NT2/D1 (cell line): Measurements from ENCODE around the gene HTT.

ENCODE experiments used
- DNase-seq: peaks from one replicate; pipeline ENCODE4 v3.0.0-alpha.2; 2011; ENCODE audit warnings: low read depth, low spot score
- H3K27me3 ChIP-seq: 2 replicates; pipeline ENCODE4 v1.6.0; 2011; ENCODE audit warnings: mild to moderate bottlenecking; ENCODE audit not compliant: insufficient read length, insufficient read depth
- H3K36me3 ChIP-seq: 2 replicates; pipeline ENCODE4 v1.6.1; 2011; ENCODE audit warnings: mild to moderate bottlenecking, low read length, mixed read lengths; ENCODE audit not compliant: insufficient read depth, insufficient read length
- H3K4me1 ChIP-seq: 2 replicates; pipeline ENCODE4 v1.5.1; 2011; ENCODE audit not compliant: insufficient read depth, insufficient read length
- H3K4me3 ChIP-seq: 2 replicates; pipeline ENCODE4 v1.5.1; 2011; ENCODE audit warnings: low read depth; ENCODE audit not compliant: insufficient read length
- H3K9ac ChIP-seq: 2 replicates; pipeline ENCODE4 v1.6.0; 2011; ENCODE audit warnings: low read depth; ENCODE audit not compliant: insufficient read length
- H3K9me3 ChIP-seq: 2 replicates; pipeline ENCODE4 v1.5.1; 2011; ENCODE audit warnings: mild to moderate bottlenecking, low read length; ENCODE audit not compliant: insufficient read depth
- SUZ12 ChIP-seq: IDR thresholded peaks from 2 replicates; pipeline ENCODE4 v1.6.1; 2011; ENCODE audit not compliant: insufficient read length, insufficient read depth; ENCODE audit errors: extremely low read depth
- YY1 ChIP-seq: IDR thresholded peaks from 2 replicates; pipeline ENCODE4 v1.6.1; 2011; ENCODE audit not compliant: insufficient read length, insufficient read depth
- ZNF274 ChIP-seq: IDR thresholded peaks from 2 replicates; pipeline ENCODE4 v1.6.1; 2011; ENCODE audit warnings: mild to moderate bottlenecking, low read depth, low read length

HTT gene

DNA sequence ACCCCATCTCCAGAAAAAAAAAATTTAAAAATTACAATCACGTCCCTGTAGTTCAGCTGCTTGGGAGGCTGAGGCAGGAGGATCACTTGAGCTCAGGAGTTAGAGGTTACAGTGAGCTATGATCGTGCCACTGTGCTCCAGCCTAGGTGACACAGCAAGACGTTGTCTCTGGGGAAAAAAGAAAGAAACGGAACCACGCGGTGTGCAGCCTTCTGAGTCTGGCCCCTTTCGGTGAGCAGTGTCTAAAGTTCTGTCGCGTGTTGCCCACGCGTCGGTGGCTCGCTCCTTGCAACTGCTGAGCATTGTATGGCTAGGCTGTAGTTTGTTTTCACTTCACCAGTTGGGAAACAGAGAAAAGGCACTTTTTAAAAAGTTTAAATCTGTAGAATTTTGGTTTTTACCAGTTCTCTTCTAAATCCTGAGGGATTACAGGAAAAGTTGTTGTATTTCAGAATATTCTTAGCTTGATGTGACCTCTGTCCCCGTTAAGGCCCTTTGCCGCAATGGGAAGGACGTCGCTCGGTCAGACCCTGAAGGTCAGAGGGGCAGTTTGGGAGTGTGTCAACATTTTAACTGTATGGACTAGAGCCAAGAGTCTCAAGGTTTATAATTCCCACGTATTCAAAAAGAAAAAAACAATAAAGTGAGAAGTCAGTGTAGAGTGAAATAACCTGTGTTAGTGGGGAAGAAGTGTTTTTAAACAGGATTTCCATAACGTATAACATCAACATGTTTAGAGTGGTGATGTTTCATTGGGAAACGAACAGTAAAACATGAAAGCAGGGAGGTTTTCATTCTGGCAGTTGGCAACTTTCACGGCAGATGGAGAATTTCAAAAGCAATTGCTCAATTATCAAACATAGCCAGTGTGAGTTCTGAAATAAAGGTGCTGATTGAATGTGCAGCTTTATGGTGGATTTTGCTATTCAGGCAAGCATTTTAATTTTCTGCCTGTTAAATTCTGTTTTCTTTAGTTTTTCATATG, 128.6 kb downstream of the HTT start:
- no peak for DNase-seq
- H3K9me3 ChIP-seq, result no peaks in the 10 kb centered on the region
- TF ChIP-seq YY1 (no peak), ZNF274 (no peak), SUZ12 (no peak)
- H3K9ac ChIP-seq, result no peak overlapping the region
- H3K36me3 ChIP-seq, result peaks cover 62% of the 10 kb centered on the region
- peaks cover 3% of the 10 kb centered on the region for H3K4me1 ChIP-seq
- no peak overlapping the region for H3K4me3 ChIP-seq
- no peaks in the 10 kb centered on the region for H3K27me3 ChIP-seq

DNA sequence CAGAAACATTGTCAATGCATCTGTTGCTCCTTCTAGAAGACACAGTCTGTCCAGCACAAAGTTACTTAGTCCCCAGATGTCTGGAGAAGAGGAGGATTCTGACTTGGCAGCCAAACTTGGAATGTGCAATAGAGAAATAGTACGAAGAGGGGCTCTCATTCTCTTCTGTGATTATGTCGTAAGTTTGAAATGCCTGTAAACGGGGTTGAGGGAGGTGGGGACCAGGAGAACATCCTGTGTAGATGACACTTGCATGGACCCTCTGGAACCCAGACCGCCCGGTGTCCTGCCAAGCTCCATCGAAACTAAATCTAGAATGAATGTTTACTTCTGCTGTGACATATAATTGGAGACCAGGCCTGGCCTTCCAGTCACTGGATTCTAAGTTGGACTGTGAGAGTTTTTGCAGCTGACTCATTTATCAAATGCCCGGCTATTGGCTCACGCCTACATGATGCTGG, 129.5 kb downstream of the HTT start:
- Histone ChIP-seq H3K36me3 (peaks cover 63% of the 10 kb centered on the region), H3K4me1 (peaks cover 3% of the 10 kb centered on the region), H3K9me3 (no peaks in the 10 kb centered on the region), H3K9ac (no peak overlapping the region), H3K27me3 (no peaks in the 10 kb centered on the region), H3K4me3 (no peak overlapping the region)
- DNase-seq, result no peak
- TF ChIP-seq SUZ12 (no peak), ZNF274 (no peak), YY1 (no peak)

DNA sequence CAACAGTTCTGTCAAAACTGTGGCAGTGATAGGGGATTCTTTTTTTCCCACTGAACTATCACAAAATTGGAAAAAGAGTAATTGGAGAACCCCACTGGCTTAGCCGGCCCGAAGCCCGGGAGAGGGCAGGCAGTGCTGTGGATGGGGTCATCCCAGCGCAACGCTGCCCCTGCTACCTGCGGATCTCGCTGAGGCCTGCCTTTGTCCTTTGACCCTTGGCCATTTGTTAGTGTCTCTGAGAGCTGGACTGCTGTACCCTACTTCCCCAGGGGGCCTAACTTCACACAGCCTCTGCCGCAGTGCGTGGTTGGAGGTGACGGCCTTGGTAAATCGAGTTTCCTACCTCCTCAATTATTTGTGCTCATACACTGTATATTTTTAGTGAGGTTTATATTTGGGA, 131.5 kb downstream of the HTT start:
- Histone ChIP-seq H3K36me3 (peaks cover 65% of the 10 kb centered on the region), H3K27me3 (no peaks in the 10 kb centered on the region), H3K4me3 (no peak overlapping the region), H3K4me1 (no peaks in the 10 kb centered on the region), H3K9ac (no peak overlapping the region), H3K9me3 (no peaks in the 10 kb centered on the region)
- no peak for TF ChIP-seq ZNF274
- TF ChIP-seq SUZ12, result no peak
- TF ChIP-seq YY1, result no peak
- no peak for DNase-seq

DNA sequence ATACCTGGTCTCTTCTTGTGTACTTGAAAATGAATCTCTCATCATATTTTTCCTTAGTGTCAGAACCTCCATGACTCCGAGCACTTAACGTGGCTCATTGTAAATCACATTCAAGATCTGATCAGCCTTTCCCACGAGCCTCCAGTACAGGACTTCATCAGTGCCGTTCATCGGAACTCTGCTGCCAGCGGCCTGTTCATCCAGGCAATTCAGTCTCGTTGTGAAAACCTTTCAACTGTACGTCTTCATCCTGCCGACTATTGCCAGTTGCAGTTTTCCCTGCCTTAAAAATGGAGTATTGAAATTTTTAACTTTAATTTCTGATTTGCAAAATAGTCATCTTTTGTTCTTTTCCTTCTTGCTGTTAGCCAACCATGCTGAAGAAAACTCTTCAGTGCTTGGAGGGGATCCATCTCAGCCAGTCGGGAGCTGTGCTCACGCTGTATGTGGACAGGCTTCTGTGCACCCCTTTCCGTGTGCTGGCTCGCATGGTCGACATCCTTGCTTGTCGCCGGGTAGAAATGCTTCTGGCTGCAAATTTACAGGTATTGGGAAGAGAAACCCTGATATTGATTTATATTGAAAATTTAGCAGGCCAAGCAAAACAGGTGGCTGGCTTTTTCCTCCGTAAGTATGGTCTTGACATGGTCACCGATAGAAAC, 132.1 kb downstream of the HTT start:
- Histone ChIP-seq H3K4me1 (no peaks in the 10 kb centered on the region), H3K27me3 (no peaks in the 10 kb centered on the region), H3K36me3 (peaks cover 70% of the 10 kb centered on the region), H3K4me3 (no peak overlapping the region), H3K9me3 (no peaks in the 10 kb centered on the region), H3K9ac (no peak overlapping the region)
- no peak for DNase-seq
- TF ChIP-seq SUZ12, result no peak
- no peak for TF ChIP-seq ZNF274
- TF ChIP-seq YY1, result no peak

DNA sequence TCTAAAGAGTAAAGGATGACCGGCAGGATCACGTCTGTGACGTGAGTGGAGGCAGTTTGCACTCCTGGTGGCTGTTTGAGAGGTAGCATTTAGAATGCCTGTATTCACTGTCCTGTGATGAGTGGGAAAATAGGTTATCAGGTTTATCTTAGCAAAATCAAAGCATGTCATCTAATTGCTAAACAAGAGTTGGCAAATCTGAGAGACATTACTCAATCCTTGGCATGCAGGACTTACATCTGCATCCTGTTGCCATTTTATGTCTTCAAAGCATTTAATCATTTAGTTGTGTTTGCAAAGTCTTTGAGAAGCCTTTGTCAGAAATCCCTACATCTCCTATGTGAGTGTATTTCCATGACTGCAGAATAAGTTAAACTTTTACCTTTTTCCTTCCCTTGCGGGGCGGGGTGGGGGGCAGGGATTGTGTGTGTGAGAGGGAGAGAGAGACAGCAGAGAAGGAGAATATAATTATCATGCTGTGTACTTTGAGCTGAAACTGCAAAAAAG, 133.1 kb downstream of the HTT start:
- no peak for DNase-seq

DNA sequence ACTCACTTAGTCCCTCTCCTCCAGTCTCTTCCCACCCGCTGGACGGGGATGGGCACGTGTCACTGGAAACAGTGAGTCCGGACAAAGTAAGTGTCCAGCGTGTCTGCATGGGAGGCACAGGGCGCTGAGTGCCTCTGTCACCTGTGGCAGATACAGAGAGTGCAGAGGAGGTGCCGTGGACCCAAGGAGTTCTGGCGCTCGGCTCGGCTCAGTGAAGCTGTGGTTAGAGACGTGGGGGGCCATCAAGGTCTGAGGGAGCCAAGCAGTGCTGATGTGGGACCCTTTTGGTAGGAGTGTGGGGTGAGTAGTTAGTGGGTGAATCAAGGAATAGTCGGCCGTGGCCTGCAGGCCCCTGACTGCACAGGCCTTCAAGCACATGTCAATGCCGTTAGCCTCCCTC, 134.3 kb downstream of the HTT start:
- TF ChIP-seq SUZ12 (no peak), YY1 (no peak), ZNF274 (no peak)
- DNase-seq, result no peak
- Histone ChIP-seq H3K27me3 (no peaks in the 10 kb centered on the region), H3K9ac (no peak overlapping the region), H3K4me3 (no peak overlapping the region), H3K4me1 (no peaks in the 10 kb centered on the region), H3K9me3 (no peaks in the 10 kb centered on the region), H3K36me3 (peaks cover 79% of the 10 kb centered on the region)

More for the DNA sequence above, 133.1 kb downstream of the HTT start:
- Histone ChIP-seq H3K27me3 (no peaks in the 10 kb centered on the region), H3K9ac (no peak overlapping the region), H3K36me3 (peaks cover 75% of the 10 kb centered on the region), H3K4me3 (no peak overlapping the region), H3K4me1 (no peaks in the 10 kb centered on the region), H3K9me3 (no peaks in the 10 kb centered on the region)
- TF ChIP-seq ZNF274, result no peak
- TF ChIP-seq YY1, result no peak
- no peak for TF ChIP-seq SUZ12

DNA sequence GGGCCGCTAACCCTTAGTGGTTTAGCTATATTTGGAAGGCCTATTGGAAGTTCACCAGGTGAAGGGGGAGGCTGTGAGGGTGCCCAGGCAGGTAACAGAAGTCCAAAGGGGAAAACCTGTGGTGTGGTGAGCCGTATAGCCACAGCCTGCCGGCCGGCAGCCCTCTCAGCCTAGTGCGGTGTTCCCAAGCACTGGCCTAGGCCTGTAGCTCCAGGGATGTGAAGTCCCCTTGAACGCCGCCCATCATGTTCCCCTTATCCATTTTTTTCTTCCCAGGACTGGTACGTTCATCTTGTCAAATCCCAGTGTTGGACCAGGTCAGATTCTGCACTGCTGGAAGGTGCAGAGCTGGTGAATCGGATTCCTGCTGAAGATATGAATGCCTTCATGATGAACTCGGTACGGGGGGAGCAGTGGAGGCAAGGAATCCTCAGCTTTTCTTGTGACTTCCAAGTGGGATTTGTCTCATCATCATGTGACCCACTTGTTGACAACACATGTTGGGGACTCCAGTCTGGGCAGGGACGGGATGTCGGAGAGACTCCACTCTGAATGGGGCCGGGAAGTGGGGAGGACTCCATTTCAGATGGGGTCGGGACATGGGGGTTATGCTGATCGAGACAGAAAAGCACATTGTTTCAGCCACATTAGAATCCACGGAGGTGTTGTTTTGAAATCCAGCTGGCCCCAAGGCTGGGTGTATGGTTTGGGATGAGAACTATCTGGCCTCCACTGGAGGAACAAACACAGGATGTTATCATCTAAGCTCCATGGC, 135.3 kb downstream of the HTT start:
- H3K27me3 ChIP-seq, result no peaks in the 10 kb centered on the region
- H3K4me1 ChIP-seq, result no peaks in the 10 kb centered on the region
- no peak for DNase-seq
- no peak overlapping the region for H3K9ac ChIP-seq
- H3K9me3 ChIP-seq, result no peaks in the 10 kb centered on the region
- peaks cover 85% of the 10 kb centered on the region for H3K36me3 ChIP-seq
- TF ChIP-seq YY1 (no peak), ZNF274 (no peak), SUZ12 (no peak)
- no peak overlapping the region for H3K4me3 ChIP-seq
